ENCODE measurements around the gene PCDH12.

GRCh38 chr5:141997358-141997960 lies 39.5 kb upstream of the PCDH12 start:
- TF ChIP-seq CTCF (IDR thresholded peaks at IDR 0.05): no peak
- TF ChIP-seq POLR2A (IDR thresholded peaks at IDR 0.05): no peak

Measured in vagina (tissue), 2 donors.